GM19023 (cell line): Measurements from ENCODE around the gene INSYN2A.

Experiments used
- ATAC-seq: cut with Tn5 transposase; IDR thresholded peaks from one replicate; pipeline ENCODE4 v1.9.1; 2021; ENCODE audit warnings: mild to moderate bottlenecking, moderate library complexity; ENCODE audit not compliant: unreplicated experiment

The INSYN2A gene

GRCh38 chr10:127154831-127155620, 41.4 kb downstream of the INSYN2A start:
- ATAC-seq: no peak

GRCh38 chr10:127153181-127153580, 43.2 kb downstream of the INSYN2A start:
- ATAC-seq: no peak

GRCh38 chr10:127151981-127152699, 44.3 kb downstream of the INSYN2A start:
- no peak for ATAC-seq

- ATAC-seq: no peak
Observed at GRCh38 chr10:127151541-127151940, 44.9 kb downstream of the INSYN2A start.

- ATAC-seq: no peak
Observed at GRCh38 chr10:127150136-127150535, 46.3 kb downstream of the INSYN2A start.

GRCh38 chr10:127149501-127150081, 46.8 kb downstream of the INSYN2A start:
- ATAC-seq: no peak

GRCh38 chr10:127148933-127149220, 47.5 kb downstream of the INSYN2A start:
- no peak for ATAC-seq

- ATAC-seq: no peak
Observed at GRCh38 chr10:127148066-127148932, 48.1 kb downstream of the INSYN2A start.

- no peak for ATAC-seq
Observed at GRCh38 chr10:127146661-127147060, 49.7 kb downstream of the INSYN2A start.
